HL-60/S4 treated with phorbol 12-myristate 13-acetate at 8.2 ng/mL for 4 days and 3 days (cell line): ENCODE data around the gene NAA15.
"Not testable (repeated sequence)": the region's sequence is repeated elsewhere in the genome, so short reads cannot be mapped to it uniquely, and the experiment has no call there.

Source experiments
- in situ Hi-C: fragments of 300-500 bp; cut with MboI; formaldehyde crosslinking; loops from 2 replicates; pipeline ENCODE4 v1.15.0; 2022; ENCODE audit warnings: low sequenced_read_pairs

Gene NAA15

GRCh38 chr4:139443661-139444060 is 142.4 kb downstream of the NAA15 start:
- in situ Hi-C loops: no loop called here

- in situ Hi-C loops: not testable (repeated sequence)
Observed at GRCh38 chr4:139444881-139445280, 143.6 kb downstream of the NAA15 start.

GRCh38 chr4:139447078-139447477 is 145.8 kb downstream of the NAA15 start:
- in situ Hi-C loops: not testable (repeated sequence)

GRCh38 chr4:139450586-139450985 is 149.3 kb downstream of the NAA15 start:
- in situ Hi-C loops: no loop called here

GRCh38 chr4:139451997-139452396 is 150.7 kb downstream of the NAA15 start:
- in situ Hi-C loops: no loop called here

GRCh38 chr4:139453041-139453370 is 151.7 kb downstream of the NAA15 start:
- in situ Hi-C loops: no loop called here

GRCh38 chr4:139453371-139454110 is 152.2 kb downstream of the NAA15 start:
- in situ Hi-C loops: no loop called here

GRCh38 chr4:139454111-139455045 is 153.1 kb downstream of the NAA15 start, which contains the start of gene RAB33B:
Gene RAB33B, plus strand, starts transcription at chr4:139454121. Its CDS starts 75 bp downstream, at chr4:139454196.
- in situ Hi-C loops: no loop called here

- in situ Hi-C loops: no loop called here
Observed at GRCh38 chr4:139455126-139455538, 153.8 kb downstream of the NAA15 start.

GRCh38 chr4:139457318-139457717 is 156.0 kb downstream of the NAA15 start:
- in situ Hi-C loops: no loop called here

- in situ Hi-C loops: no loop called here
Observed at GRCh38 chr4:139458543-139458942, 157.2 kb downstream of the NAA15 start.

- in situ Hi-C loops: no loop called here
Observed at GRCh38 chr4:139458999-139459398, 157.7 kb downstream of the NAA15 start.

GRCh38 chr4:139460565-139460964 is 159.3 kb downstream of the NAA15 start:
- in situ Hi-C loops: no loop called here

- in situ Hi-C loops: no loop called here
Observed at GRCh38 chr4:139461022-139461628, 159.8 kb downstream of the NAA15 start.

- in situ Hi-C loops: not testable (repeated sequence)
Observed at GRCh38 chr4:139464512-139464911, 163.2 kb downstream of the NAA15 start.

- in situ Hi-C loops: no loop called here
Observed at GRCh38 chr4:139465922-139466321, 164.6 kb downstream of the NAA15 start.

- in situ Hi-C loops: not testable (repeated sequence)
Observed at GRCh38 chr4:139468756-139469155, 167.5 kb downstream of the NAA15 start.

GRCh38 chr4:139469216-139469615 is 167.9 kb downstream of the NAA15 start:
- in situ Hi-C loops: no loop called here
